Activated CD4-positive, alpha-beta T cell treated with anti-CD3 and anti-CD28 coated beads for 48 hours (primary cell): ENCODE measurements around the gene GSTO2.

Experiments
- DNase-seq: peaks from one replicate; pipeline ENCODE4 v3.0.0-alpha.2; 2020

GSTO2 gene

GRCh38 chr10:104254493-104255310 is 14.3 kb upstream of the GSTO2 start, which contains the start of gene GSTO1:
GSTO1 (plus strand) TSS chr10:104254892; CDS start chr10:104254929, 37 bp downstream.
- DNase-seq: peak; percentile 65

- no peak for DNase-seq
Measured at GRCh38 chr10:104255311-104255981, 13.5 kb upstream of the GSTO2 start.

- no peak for DNase-seq
Measured at GRCh38 chr10:104256335-104256961, 12.5 kb upstream of the GSTO2 start.

- DNase-seq: no peak
Measured at GRCh38 chr10:104257235-104257634, 11.7 kb upstream of the GSTO2 start.

GRCh38 chr10:104258209-104258608 is 10.8 kb upstream of the GSTO2 start:
- no peak for DNase-seq

GRCh38 chr10:104259456-104259855 is 9.5 kb upstream of the GSTO2 start:
- DNase-seq: no peak

- DNase-seq: no peak
Measured at GRCh38 chr10:104259999-104260774, 8.8 kb upstream of the GSTO2 start.

- no peak for DNase-seq
Measured at GRCh38 chr10:104260775-104261115, 8.2 kb upstream of the GSTO2 start.

- no peak for DNase-seq
Measured at GRCh38 chr10:104262055-104262454, 6.9 kb upstream of the GSTO2 start.

GRCh38 chr10:104264783-104265182 is 4.2 kb upstream of the GSTO2 start:
- no peak for DNase-seq

GRCh38 chr10:104267721-104268404 is 1.1 kb upstream of the GSTO2 start:
- DNase-seq: peak; percentile 56

- DNase-seq: no peak
Measured at GRCh38 chr10:104268405-104268712, 625 bp upstream of the GSTO2 start.

GRCh38 chr10:104273286-104273685 is 4.3 kb downstream of the GSTO2 start:
- no peak for DNase-seq

- no peak for DNase-seq
Measured at GRCh38 chr10:104273899-104274575, 5.1 kb downstream of the GSTO2 start.

GRCh38 chr10:104274762-104275721 is 6.1 kb downstream of the GSTO2 start:
- DNase-seq: peak; percentile 71

GRCh38 chr10:104276192-104276591 is 7.2 kb downstream of the GSTO2 start:
- DNase-seq: no peak

GRCh38 chr10:104277785-104278184 is 8.8 kb downstream of the GSTO2 start:
- no peak for DNase-seq

GRCh38 chr10:104279550-104280259 is 10.7 kb downstream of the GSTO2 start:
- no peak for DNase-seq

- no peak for DNase-seq
Measured at GRCh38 chr10:104281694-104282093, 12.7 kb downstream of the GSTO2 start.

- no peak for DNase-seq
Measured at GRCh38 chr10:104284846-104285245, 15.9 kb downstream of the GSTO2 start.
